NT2/D1 (cell line): ENCODE measurements around the gene AOX1.

ENCODE experiments used
- DNase-seq: peaks from one replicate; pipeline ENCODE4 v3.0.0-alpha.2; 2011; ENCODE audit warnings: low read depth, low spot score
- H3K27me3 ChIP-seq: 2 replicates; pipeline ENCODE4 v1.6.0; 2011; ENCODE audit warnings: mild to moderate bottlenecking; ENCODE audit not compliant: insufficient read length, insufficient read depth
- H3K36me3 ChIP-seq: 2 replicates; pipeline ENCODE4 v1.6.1; 2011; ENCODE audit warnings: mild to moderate bottlenecking, low read length, mixed read lengths; ENCODE audit not compliant: insufficient read depth, insufficient read length
- H3K4me1 ChIP-seq: 2 replicates; pipeline ENCODE4 v1.5.1; 2011; ENCODE audit not compliant: insufficient read depth, insufficient read length
- H3K4me3 ChIP-seq: 2 replicates; pipeline ENCODE4 v1.5.1; 2011; ENCODE audit warnings: low read depth; ENCODE audit not compliant: insufficient read length
- H3K9ac ChIP-seq: 2 replicates; pipeline ENCODE4 v1.6.0; 2011; ENCODE audit warnings: low read depth; ENCODE audit not compliant: insufficient read length
- H3K9me3 ChIP-seq: 2 replicates; pipeline ENCODE4 v1.5.1; 2011; ENCODE audit warnings: mild to moderate bottlenecking, low read length; ENCODE audit not compliant: insufficient read depth
- SUZ12 ChIP-seq: IDR thresholded peaks from 2 replicates; pipeline ENCODE4 v1.6.1; 2011; ENCODE audit not compliant: insufficient read length, insufficient read depth; ENCODE audit errors: extremely low read depth
- YY1 ChIP-seq: IDR thresholded peaks from 2 replicates; pipeline ENCODE4 v1.6.1; 2011; ENCODE audit not compliant: insufficient read length, insufficient read depth
- ZNF274 ChIP-seq: IDR thresholded peaks from 2 replicates; pipeline ENCODE4 v1.6.1; 2011; ENCODE audit warnings: mild to moderate bottlenecking, low read depth, low read length

Gene AOX1

DNA sequence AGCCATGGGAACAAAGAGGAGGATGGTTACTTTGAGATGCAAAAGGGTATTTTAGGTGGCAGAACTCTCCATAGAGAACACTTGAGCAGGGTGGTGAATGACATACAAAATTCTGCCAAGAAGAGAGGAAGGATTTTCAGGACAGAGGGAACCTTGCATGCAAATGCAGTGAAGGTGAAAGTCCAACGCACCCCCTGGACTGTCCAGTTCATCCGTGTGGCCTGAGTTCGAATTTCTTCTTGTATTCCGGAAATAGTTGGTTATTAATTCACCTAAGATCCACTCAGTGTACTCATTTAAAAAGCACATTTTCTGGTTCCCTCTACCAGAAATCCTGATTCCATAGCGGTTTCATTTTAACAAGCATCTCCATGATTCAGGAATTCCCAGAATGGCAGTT, 5.5 kb downstream of the AOX1 start:
- Histone ChIP-seq H3K27me3 (peaks cover 3% of the 10 kb centered on the region), H3K9ac (no peak overlapping the region), H3K4me3 (no peak overlapping the region), H3K9me3 (no peaks in the 10 kb centered on the region), H3K36me3 (no peaks in the 10 kb centered on the region), H3K4me1 (no peaks in the 10 kb centered on the region)
- no peak for DNase-seq
- no peak for TF ChIP-seq ZNF274
- TF ChIP-seq SUZ12, result no peak
- TF ChIP-seq YY1, result no peak

DNA sequence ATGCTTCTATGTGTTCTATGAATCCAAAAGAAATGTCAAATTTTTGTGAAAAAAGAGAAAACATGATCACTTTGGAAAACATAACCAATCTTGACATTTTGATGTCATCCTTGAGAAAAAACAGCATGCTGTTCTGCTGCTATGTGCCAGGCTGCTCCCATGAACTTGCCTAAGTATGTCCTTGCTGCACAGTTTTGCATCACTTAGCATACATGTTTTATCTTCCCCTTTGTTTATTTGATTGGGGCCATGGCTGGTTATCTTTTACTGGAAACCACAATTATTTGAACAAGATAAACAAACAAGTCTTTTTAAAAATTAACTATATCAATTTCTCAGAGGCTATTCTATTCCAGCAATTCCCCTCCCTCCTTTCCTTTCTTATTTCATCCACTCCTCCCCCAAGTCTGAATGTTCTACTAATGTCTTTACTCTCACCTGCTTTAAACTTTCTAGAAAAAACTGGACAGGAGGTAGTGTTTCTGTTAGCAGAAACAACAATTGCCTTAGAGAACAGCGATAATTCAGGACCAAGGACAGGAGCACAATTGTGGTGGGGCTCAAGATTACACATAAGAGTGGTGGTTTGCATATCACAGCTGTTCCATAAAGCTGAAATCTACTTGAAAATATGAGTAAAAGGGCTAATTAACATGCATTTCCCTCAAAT, 6.7 kb downstream of the AOX1 start:
- DNase-seq, result no peak
- H3K9ac ChIP-seq, result no peak overlapping the region
- no peaks in the 10 kb centered on the region for H3K4me1 ChIP-seq
- no peaks in the 10 kb centered on the region for H3K27me3 ChIP-seq
- H3K4me3 ChIP-seq, result no peak overlapping the region
- no peak for TF ChIP-seq ZNF274
- no peak for TF ChIP-seq YY1
- TF ChIP-seq SUZ12, result no peak
- H3K36me3 ChIP-seq, result no peaks in the 10 kb centered on the region
- no peaks in the 10 kb centered on the region for H3K9me3 ChIP-seq

DNA sequence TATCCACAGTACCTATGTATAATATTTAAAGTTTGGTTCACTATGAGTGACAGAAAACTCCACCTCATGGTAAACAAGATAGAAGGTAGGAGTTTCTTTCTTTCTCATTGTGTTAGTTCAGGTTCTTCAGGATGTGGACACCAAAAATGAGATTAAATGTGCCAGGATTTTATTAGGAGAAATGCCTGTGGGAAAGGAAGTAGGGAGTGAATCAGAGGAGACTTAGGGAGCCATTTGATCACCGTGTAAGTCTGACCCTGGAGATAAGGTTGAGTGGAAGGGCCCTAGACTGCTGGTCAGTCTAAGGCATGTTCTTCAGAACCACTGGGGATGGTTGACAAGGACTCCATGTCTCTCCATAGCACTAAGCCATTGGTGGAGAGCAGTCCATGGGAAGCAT, 8.1 kb downstream of the AOX1 start:
- no peak for TF ChIP-seq ZNF274
- no peak for TF ChIP-seq YY1
- no peak for TF ChIP-seq SUZ12
- Histone ChIP-seq H3K4me1 (no peaks in the 10 kb centered on the region), H3K27me3 (no peaks in the 10 kb centered on the region), H3K9ac (no peak overlapping the region), H3K4me3 (no peak overlapping the region), H3K36me3 (no peaks in the 10 kb centered on the region), H3K9me3 (no peaks in the 10 kb centered on the region)
- no peak for DNase-seq

- Histone ChIP-seq H3K36me3 (no peaks in the 10 kb centered on the region), H3K9me3 (no peaks in the 10 kb centered on the region), H3K9ac (no peak overlapping the region), H3K4me1 (no peaks in the 10 kb centered on the region), H3K4me3 (no peak overlapping the region), H3K27me3 (no peaks in the 10 kb centered on the region)
- TF ChIP-seq ZNF274 (no peak), SUZ12 (no peak), YY1 (no peak)
- no peak for DNase-seq
These were observed 10.1 kb downstream of the AOX1 start for GRCh38 chr2:200595913-200596312.

GRCh38 chr2:200596774-200597570, 11.2 kb downstream of the AOX1 start:
- H3K9me3 ChIP-seq, result no peaks in the 10 kb centered on the region
- no peaks in the 10 kb centered on the region for H3K4me1 ChIP-seq
- no peak for DNase-seq
- no peak for TF ChIP-seq SUZ12
- no peaks in the 10 kb centered on the region for H3K36me3 ChIP-seq
- no peak overlapping the region for H3K9ac ChIP-seq
- H3K4me3 ChIP-seq, result no peak overlapping the region
- H3K27me3 ChIP-seq, result no peaks in the 10 kb centered on the region

- Histone ChIP-seq H3K27me3 (no peaks in the 10 kb centered on the region), H3K9ac (no peak overlapping the region), H3K4me1 (no peaks in the 10 kb centered on the region), H3K9me3 (no peaks in the 10 kb centered on the region), H3K4me3 (no peak overlapping the region), H3K36me3 (no peaks in the 10 kb centered on the region)
- DNase-seq, result no peak
- no peak for TF ChIP-seq ZNF274
These were observed 13.4 kb downstream of the AOX1 start for GRCh38 chr2:200599206-200599605.

DNA sequence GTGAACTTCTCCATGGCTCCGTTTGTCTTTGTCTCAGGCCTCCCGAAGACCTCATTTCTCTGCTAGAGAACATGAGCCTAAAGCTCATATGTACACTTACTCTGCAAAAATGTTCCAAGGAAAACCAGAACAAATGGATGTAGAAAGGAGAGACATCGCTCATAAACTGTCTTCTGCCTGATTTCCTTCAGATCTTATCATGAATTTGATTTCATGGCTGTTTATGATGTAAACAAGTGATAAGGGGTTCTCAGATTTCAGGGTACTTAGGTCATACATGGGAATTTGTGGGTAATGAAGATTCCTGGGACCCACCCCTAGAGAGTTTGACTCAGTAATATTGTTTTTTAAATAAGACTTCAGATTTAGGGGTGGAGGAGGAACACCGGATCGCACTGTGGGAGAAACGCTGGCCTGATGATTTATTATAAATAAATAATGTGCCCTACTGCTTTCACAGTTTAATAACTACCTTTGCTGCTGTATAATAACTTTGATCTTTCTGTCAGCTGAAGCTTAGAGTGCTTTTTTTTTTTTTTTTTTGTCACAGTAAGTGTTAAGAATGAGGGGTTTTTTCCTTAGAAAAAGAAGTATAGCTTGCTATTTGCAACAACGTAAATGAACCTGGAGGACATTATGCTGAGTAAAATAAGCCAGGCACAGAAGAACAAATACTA, 14.9 kb downstream of the AOX1 start:
- Histone ChIP-seq H3K4me1 (no peaks in the 10 kb centered on the region), H3K9ac (no peak overlapping the region), H3K36me3 (no peaks in the 10 kb centered on the region), H3K4me3 (no peak overlapping the region), H3K27me3 (no peaks in the 10 kb centered on the region), H3K9me3 (no peaks in the 10 kb centered on the region)
- DNase-seq, result no peak
- no peak for TF ChIP-seq ZNF274
- no peak for TF ChIP-seq SUZ12
- no peak for TF ChIP-seq YY1
